Ureter (tissue), 1 donor: ENCODE data around the gene MARCHF10. TPM values are rescaled to one million over a fixed set of nuclear protein-coding genes. Genes with fewer than 3 reads are reported as not detected.

ENCODE experiments used
- DNase-seq: peaks from one replicate; pipeline ENCODE4 v3.0.0-alpha.2; 2020; ENCODE audit warnings: low spot score
- total RNA-seq: library from RNA; stranded (reverse); gene quantifications from one replicate; pipeline ENCODE4 v1.2.4, GENCODE V29; 2023
- donor health status: DM: yes; HTN: yes; CAD: no.

The MARCHF10 gene
- total RNA-seq, 1 donor from 2014 or later, result 0.60 TPM

DNA sequence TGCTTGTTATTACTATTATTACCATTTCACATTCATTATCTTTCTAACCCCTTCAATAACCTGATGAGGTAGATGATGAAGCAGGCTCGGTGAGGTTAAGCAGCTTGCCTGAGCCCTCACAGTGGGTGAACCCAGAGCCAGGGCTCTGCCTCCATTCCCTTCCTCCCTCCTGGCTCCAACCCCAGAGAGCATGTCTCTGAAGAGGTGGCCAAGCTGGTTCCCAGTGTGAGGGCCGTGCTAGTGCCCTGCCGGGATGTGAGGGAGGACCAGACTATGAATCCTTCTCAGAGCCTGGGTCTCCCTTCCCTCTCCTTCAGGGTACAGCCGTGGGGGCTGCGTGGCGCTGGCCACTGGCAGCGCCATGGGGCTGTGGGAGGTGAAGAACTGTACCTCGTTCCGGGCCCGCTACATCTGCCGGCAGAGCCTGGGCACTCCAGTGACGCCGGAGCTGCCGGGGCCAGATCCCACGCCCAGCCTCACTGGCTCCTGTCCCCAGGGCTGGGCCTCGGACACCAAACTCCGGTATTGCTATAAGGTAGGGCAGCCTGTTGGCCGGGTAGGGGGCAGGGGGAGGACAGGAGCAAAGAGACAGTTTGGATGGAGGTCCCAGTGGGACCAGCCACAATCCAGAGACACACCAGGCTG is 131.0 kb downstream of the MARCHF10 start:
- DNase-seq, result no peak

DNA sequence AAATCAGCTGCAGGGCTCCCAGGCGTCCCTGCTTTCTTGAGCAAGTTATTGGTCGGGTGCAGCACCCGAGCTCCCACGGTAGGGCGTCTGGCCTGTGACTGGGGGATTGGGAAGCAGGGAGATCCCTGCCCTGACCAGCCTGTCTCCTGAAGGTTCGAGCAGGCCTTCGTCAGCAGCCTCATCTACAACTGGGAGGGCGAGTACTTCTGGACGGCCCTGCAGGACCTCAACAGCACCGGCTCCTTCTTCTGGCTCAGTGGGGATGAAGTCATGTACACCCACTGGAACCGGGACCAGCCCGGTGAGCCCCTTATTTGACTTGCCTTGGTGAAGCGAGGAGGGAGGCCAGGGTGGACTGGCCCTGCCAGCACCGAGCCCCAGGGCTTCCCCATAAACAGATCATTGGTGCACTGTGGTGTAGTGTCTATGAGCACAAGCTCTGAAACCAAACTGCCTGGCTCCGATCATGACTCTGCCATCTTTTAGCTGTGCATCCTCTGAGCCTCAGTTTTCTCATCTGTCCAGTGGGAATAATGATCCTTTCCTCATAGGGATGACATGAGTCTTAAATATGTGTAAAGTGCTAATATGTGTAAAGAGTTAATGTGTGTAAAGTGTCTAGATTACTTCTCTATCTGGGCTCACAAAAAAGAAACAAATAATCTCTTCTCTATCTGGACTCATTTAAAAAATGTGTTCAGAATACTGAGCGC is 131.7 kb downstream of the MARCHF10 start:
- no peak for DNase-seq

DNA sequence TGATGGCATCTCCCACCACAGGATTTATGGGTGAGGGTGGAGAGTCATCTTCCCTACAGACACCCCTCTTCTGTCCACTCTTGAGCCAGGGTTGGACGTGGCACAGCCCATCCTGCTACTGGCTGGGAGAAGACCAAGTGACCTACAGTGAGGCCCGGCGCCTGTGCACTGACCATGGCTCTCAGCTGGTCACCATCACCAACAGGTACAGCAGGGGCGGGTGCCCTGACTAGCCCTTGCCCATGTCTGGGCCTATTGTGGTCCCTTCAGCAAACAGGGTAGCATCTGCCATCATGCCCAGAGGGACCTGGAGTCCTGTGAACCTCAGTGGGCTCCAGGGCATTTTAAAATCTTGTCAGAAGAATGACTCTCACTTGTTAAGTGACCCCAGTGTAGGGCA is 132.4 kb downstream of the MARCHF10 start:
- no peak for DNase-seq

DNA sequence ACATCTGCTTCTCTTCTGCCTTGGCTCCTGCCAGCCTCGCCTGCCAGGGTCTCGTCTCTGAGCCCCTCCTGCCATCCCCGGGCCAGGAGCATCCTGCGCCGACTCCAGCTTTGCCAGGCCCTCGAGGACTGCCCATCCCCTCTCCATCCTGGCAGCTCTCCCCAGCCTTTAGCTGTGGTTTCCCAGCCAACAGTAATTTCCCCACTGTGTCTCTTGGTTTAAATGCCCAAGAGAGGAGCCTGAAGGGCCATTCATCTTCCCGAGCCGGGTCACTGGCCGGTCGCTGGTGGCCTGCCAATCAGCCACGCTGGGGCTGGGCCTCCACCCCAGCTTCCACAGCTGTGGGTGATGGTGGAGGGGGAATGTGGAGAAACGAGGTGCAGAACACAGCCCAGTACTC is 132.9 kb downstream of the MARCHF10 start:
- DNase-seq, result no peak

DNA sequence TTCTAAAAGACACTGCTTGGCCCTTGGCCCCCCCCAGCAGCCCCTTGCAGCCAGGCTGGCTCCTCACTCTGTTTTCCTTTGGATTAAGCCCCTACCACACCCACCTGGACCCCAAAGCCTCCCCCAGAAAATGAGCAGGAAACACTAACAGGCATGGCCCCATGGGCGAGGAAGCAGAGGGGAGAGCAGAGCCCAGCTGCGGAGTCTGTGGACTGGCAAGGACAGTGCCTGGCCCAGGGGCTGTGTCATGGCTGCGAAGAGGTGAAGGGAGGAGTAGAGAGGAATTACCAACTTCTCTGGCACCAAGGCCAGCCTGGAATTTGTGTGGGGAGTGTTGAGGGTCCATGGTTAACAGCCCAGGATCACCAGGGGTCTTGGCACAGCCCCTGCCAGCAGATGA is 133.3 kb downstream of the MARCHF10 start:
- DNase-seq, result no peak

DNA sequence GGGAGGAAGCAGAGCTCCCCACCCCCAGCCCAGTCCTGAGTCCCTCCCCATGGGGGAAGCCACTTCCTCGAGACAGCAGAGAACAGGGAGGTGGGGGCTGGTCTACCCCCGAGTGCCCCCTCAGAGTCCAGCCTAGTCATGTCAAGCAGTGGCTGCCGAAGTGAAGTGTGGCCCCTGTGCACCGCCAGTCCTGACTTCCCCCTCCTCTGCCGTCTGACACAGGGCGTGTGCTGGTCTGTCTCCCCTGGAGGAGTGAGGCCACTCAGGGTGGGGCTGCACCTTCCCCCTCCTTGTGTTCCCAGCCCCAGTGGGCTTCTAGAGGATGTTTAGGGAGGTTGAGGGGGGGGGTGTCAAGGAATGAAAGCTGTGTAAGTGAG is 133.8 kb downstream of the MARCHF10 start:
- no peak for DNase-seq

DNA sequence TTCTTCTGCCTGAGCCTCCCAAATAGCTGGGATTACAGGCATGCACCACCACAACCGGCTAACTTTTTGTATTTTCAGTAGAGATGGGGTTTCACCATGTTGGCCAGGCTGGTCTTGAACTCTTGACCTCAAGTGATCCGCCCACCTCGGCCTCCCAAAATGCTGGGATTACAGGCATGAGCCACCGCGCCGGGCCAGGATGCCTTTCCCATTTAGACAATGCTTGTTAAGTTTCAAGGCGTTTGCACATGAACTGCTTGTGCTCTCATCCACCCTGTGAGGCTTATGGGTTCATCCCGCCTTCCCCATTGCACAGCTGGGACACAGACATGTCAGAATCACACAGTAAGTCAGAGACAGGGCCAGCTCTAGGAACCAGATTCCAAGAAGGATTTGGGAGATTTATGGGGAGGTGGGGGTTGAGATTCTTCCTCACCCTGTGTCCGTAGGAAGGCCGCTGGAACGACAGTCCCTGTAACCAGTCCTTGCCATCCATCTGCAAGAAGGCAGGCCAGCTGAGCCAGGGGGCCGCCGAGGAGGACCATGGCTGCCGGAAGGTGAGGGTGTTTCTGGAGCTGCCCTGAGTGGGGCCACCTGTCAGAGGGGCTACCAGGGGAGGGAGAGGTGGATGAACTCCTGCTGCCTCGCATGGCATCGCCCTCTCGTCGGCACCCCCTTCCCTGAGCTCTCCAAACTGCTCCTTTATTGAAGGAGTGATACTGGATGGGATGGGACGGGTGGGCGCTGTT is 134.3 kb downstream of the MARCHF10 start:
- no peak for DNase-seq

DNA sequence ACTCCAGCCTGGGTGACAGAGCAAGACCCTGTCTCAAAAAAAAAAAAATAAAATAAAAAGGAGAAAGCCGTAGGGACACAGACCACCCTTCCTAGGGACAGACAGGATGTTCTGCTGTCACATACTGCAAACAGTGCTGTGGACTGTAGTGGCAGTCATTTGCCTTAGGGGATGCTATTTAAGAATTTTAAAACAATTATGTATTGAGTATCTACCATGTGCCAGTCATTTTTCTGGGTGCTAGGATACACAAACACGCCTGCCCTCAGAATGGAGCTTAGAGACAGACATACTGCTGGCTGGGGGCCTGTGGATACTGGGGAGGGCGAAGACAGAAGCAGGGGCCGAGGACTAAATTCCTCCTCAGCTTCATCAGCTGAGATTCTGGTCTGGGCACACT is 135.2 kb downstream of the MARCHF10 start:
- no peak for DNase-seq

DNA sequence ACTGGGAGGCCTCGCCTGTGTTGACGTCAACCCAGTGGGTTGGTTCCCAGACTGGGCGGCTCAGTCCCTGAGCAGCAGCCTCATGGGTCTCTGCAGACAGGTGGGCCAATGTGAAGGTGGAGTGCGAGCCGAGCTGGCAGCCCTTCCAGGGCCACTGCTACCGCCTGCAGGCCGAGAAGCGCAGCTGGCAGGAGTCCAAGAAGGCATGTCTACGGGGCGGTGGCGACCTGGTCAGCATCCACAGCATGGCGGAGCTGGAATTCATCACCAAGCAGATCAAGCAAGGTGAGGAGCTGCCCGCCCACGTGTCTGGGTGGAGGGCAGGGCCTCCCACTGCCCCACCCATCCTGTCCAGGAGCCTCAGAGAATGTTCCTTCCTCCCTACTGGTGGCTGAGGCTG is 136.6 kb downstream of the MARCHF10 start:
- DNase-seq, result peak; percentile 85

DNA sequence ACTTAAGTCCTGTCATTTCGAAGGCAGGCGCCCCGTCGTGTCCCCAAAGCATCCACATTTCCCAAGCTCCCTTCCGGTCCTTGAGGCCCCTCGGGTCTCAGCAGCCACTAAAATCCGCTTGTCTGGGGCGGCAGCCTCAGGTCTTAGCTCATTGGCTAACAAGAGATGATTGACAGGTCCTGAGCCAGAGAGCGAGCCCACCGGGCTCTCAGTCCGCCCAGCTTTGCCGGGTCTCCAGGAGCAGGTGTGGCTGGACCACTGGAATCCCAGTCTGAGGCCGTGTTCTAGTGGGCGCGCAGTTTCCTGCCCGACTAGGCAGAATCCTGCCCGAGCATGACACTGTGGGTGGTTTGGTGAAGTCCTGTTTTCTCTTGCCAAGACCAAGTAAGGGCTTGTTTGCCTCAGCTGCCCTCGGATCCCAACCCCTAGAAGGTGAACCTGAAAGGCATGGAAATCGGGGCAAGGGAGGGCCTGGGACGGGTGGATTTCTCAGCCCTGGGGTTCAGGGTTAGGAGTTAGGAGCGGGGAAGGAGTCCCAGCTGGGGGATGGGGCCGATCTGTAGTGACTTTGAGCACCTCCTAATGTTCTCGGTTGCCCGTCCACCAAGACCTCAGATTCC is 137.8 kb downstream of the MARCHF10 start:
- DNase-seq, result peak; percentile 86

DNA sequence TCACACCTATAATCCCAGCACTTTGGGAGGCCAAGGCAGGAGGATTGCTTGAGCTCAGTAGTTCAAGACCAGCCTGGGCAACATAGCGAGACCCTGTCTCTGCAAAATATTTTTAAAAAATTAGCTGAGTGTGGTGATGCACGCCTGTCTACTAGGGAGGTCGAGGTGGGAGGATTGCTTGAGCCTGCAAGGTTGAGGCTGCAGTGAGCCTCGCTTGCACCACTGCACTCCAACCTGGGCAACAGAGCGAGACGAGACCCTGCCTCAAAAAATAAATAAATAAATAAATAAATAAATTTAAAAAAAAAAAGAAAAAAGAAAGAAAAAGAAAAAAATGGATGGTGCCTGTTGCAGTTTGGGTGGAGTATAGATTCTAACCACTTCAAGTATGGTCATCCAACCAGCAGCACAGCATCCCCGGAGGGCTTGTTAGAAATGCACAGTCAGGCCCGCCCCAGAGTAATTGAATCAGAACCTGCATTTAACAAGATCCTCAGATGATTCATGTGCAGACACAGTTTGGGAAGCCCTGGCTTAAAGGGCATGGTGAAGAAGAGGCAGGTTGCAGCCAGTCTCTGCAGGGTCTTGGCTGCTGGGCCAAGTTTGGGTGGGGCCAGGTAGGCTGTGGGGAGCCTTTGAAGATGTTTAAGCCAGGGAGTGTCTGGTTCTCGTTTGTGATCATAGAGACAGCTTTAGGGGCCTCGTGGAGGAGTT is 139.9 kb downstream of the MARCHF10 start:
- no peak for DNase-seq

DNA sequence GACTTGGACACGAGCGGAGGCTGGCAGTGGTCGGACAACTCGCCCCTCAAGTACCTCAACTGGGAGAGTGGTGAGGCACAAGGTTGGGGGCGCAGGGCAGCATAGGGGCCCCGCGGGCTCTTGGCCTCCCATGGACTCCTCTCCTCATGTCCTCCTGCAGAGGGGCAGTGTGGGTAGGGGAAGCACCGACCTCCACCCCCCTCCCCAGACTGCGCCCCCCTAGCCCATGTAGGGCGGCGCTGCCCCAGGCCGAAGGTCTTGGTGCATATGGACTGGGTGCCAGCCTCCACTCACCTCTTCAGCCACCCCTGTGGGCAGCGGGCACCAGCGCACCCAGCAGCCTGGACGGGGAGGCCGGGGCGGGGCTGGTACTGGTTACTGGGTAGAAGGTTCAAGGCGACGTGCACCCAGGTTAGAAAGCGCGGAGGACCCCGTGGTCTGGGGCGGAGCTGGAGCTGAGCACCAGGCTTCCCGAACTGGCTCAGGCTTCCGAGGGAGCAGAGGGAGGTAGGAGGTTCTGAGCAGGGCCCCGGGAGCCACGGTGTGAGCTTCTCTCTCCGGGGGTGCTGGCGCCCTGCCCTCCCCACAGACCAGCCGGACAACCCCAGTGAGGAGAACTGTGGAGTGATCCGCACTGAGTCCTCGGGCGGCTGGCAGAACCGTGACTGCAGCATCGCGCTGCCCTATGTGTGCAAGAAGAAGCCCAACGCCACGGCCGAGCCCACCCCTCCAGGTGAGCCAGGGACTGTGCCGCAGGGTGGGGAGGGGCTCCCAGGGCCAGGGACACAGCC is 141.1 kb downstream of the MARCHF10 start:
- no peak for DNase-seq

DNA sequence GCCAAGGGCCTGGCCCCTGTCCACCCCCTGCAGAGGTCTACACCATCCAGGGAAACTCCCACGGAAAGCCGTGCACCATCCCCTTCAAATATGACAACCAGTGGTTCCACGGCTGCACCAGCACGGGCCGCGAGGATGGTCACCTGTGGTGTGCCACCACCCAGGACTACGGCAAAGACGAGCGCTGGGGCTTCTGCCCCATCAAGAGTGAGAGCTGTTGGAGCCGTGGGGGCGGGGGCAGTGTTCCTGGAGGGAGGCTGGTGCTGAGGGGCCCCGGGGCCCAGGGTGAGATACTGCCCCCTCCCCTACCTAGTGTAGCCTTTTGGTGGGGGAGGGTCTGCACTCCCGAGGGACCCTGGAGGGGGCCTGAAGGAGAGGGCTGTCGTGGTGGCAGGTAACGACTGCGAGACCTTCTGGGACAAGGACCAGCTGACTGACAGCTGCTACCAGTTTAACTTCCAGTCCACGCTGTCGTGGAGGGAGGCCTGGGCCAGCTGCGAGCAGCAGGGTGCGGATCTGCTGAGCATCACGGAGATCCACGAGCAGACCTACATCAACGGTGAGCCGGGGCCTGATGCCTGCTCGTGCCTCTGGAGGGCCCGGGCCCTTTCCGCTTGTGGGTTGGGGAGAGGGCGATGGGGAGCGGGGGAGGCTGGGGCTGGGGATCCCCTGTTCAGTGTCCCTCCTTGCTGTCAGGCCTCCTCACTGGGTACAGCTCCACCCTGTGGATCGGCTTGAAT is 141.9 kb downstream of the MARCHF10 start:
- DNase-seq, result no peak

DNA sequence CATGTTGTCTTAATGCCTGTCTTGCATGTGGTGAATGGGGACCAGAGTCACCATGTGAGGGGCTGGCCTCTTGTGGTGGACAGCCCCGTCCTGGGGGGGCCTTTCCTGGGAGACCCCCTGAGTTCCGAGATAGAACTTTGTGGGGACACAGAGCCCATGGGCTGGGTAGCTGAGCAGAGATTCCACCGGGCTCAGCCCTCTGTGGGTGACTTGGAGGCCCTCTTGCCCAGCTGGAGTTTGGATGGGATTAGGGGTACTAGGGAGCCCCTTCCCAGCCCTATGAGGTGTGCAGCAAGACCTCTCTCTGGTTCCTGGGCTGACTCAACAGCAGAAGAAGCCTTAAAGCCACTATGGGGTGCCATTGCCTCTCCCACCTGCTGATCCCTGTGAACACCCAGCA is 142.5 kb downstream of the MARCHF10 start:
- no peak for DNase-seq

DNA sequence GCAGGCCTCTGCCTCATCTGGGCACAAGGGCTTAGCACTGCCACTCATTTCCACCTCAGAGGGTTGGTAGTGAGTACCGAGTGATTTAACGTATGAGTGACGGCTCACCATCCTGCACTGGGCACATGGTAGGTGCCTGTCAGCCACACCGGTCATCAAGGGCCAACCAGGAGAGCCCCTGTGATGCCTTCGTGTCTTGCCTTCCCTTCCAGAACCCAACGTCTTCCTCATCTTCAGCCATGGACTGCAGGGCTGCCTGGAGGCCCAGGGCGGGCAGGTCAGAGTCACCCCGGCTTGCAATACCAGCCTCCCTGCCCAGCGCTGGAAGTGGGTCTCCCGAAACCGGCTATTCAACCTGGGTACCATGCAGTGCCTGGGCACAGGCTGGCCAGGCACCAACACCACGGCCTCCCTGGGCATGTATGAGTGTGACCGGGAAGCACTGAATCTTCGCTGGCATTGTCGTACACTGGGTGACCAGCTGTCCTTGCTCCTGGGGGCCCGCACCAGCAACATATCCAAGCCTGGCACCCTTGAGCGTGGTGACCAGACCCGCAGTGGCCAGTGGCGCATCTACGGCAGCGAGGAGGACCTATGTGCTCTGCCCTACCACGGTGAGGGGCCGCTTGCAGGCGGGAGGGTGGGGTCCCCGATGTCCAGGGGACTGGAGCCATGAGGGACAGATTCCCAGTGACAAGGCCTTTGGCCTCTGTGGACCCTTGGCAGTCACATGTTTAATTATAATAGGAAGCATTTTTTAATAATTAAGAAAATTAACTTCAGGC is 143.6 kb downstream of the MARCHF10 start:
- no peak for DNase-seq

DNA sequence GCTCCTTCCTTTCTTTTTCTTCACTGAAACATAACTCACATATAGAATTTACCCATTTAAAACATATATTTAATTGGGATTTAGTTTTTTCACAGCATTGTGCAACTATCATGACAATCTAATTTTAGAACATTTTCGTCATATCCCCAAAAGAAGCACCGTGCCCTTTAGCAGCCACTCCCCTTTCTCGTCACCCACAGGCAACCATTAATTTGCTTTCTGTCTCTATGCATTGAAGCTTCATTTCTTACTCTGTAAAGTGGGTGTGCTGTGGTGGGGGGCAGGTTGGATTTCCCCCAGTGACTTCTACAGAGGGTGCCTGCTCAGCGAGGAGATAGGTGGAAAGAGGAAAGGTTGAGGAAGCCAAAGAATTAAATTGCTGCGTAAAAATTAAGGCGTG is 144.8 kb downstream of the MARCHF10 start:
- DNase-seq, result no peak

DNA sequence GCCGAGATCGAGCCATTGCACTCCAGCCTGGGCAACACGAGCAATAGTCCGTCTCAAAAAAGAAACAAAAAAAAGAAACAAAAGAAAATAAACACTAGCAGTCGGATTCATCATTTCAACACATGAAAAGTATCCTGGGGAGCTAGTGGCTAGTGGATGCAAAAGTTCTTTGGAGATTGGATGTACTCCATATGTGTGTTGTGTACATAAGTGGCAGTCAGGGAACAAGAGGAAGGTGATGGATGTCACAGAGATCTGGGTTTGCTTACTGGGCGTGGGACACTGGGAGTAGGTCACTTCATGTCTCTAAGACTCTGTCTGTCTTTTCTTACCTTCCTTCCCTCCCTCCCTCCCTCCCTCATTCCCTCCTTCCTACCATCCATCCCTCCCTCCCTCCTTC is 145.3 kb downstream of the MARCHF10 start:
- no peak for DNase-seq

DNA sequence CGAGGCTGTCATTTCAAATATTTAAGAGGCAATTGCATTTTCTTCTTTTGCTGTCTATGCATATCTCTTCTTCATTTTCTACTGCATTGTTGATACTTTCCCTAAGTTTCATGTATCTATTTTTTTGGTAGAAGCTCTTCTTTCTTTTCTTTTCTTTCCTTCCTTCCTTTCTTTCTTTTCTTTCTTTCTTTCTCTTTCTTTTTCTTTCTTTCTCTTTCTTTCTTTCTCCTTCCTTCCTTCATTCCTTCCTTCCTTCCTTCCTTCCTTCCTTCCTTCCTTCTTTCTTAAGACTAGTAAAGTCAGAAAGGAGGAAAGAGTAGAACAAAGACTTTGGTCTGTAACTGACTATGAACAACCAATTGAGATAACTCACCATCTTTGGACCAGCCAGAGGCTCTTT is 146.8 kb downstream of the MARCHF10 start:
- no peak for DNase-seq

DNA sequence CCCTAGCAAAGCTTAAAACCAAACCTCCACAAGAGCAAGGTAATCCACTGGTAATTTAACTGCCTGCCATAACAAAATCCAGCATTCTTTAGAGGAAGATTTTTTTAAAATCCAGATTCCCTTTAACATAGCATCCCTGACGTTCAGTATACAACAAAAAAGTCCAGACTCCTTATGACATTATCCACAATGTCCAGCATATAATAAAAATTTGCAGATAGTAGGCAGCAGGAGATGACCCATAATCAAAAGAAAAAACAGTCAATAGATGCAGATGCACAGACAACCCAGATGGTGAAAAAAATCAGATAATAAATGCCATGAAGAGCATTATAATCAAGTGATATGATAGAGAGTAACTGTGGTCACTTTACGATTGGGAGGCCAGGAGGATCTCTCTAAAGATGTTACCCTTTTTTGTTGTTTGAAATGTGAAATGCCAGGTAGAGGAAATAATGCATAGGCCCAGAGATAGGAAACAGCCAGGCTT is 147.4 kb downstream of the MARCHF10 start:
- no peak for DNase-seq
